OCI-LY7 (cell line): ENCODE results near the gene SLC66A2. TPM values are rescaled to one million over a fixed set of nuclear protein-coding genes. Genes with fewer than 3 reads are reported as not detected.

Experiments
- BruUV-seq: library from RNA; stranded (reverse); fragments of 400-500 nt; replicated peaks from 2 replicates; lab custom pipeline; 2021; lab: Mats Ljungman, UMichigan
- CTCF ChIA-PET: fragments of 300-600 bp; sonication (Branson Sonifier 250); formaldehyde crosslinking; loops from one replicate; lab custom pipeline; 2022; ENCODE audit warnings: antibody characterized with exemption; ENCODE audit not compliant: unreplicated experiment; lab: Charles Lee
- POLR2A ChIA-PET: fragments of 300-600 bp; sonication (Branson Sonifier 250); formaldehyde crosslinking; loops from one replicate; lab custom pipeline; 2022; ENCODE audit warnings: antibody characterized with exemption; lab: Charles Lee
- DNase-seq: peaks from one replicate; pipeline ENCODE4 v3.0.0-alpha.2; 2015; ENCODE audit warnings: low spot score
- H2AFZ ChIP-seq: fragments of 200-600 bp; sonication (generic), shearing (Covaris generic); 2 replicates; pipeline ENCODE4 v1.6.1; 2014; ENCODE audit warnings: mild to moderate bottlenecking, antibody characterized with exemption, low read length, moderate library complexity
- H3K27ac ChIP-seq: fragments of 200-600 bp; sonication (generic); 2 replicates; pipeline ENCODE4 v1.5.1; 2014; ENCODE audit warnings: mixed run types, low read depth, mild to moderate bottlenecking, moderate library complexity, low read length, inconsistent platforms; ENCODE audit not compliant: poor library complexity, severe bottlenecking
- H3K36me3 ChIP-seq: fragments of 200-600 bp; sonication (generic); 2 replicates; pipeline ENCODE4 v1.6.1; 2014; ENCODE audit warnings: mild to moderate bottlenecking, antibody characterized with exemption, low read length, moderate library complexity, mixed read lengths; ENCODE audit not compliant: insufficient read depth
- H3K4me1 ChIP-seq: fragments of 200-600 bp; sonication (generic); 2 replicates; pipeline ENCODE4 v1.5.1; 2014; ENCODE audit warnings: mild to moderate bottlenecking, low read length; ENCODE audit not compliant: insufficient read depth, poor library complexity, severe bottlenecking
- H3K4me2 ChIP-seq: fragments of 200-600 bp; sonication (generic); 2 replicates; pipeline ENCODE4 v1.6.1; 2014; ENCODE audit warnings: mild to moderate bottlenecking, low read length
- H3K4me3 ChIP-seq: fragments of 200-600 bp; sonication (generic); 2 replicates; pipeline ENCODE4 v1.5.1; 2014; ENCODE audit warnings: mild to moderate bottlenecking, low read depth, low read length; ENCODE audit not compliant: poor library complexity, severe bottlenecking
- H3K79me2 ChIP-seq: fragments of 200-600 bp; sonication (generic); 2 replicates; pipeline ENCODE4 v1.6.1; 2016; ENCODE audit warnings: low read depth, mild to moderate bottlenecking, low read length, moderate library complexity, mixed read lengths; ENCODE audit not compliant: insufficient read depth
- H3K9me2 ChIP-seq: fragments of 200-600 bp; sonication (generic); 2 replicates; pipeline ENCODE4 v1.6.1; 2016; ENCODE audit warnings: mild to moderate bottlenecking, low read length, mixed read lengths; ENCODE audit not compliant: insufficient read depth
- H3K9me3 ChIP-seq: fragments of 200-600 bp; sonication (generic); 2 replicates; pipeline ENCODE4 v1.6.1; 2014; ENCODE audit warnings: mild to moderate bottlenecking, mixed run types, low read length, mixed read lengths
- H4K20me1 ChIP-seq: fragments of 200-600 bp; sonication (generic); 2 replicates; pipeline ENCODE4 v1.6.1; 2014; ENCODE audit warnings: mild to moderate bottlenecking, antibody characterized with exemption, low read length, moderate library complexity, mixed read lengths; ENCODE audit not compliant: insufficient read depth
- CTCF ChIP-seq: fragments of 200-600 bp; sonication (generic); conservative IDR thresholded peaks from 2 replicates; pipeline ENCODE4 v1.5.1; 2014; ENCODE audit warnings: mild to moderate bottlenecking, antibody characterized with exemption, low read length, moderate library complexity, mixed read lengths
- EZH2phosphoT487 ChIP-seq: fragments of 200-600 bp; sonication (generic); IDR thresholded peaks from 2 replicates; pipeline ENCODE4 v1.6.1; 2018; ENCODE audit warnings: low read depth, borderline replicate concordance, mild to moderate bottlenecking, mixed run types, antibody characterized with exemption, low read length, moderate library complexity, mixed read lengths
- intact Hi-C: fragments of 100-400 bp; cut with micrococcal nuclease; formaldehyde crosslinking; loops from one replicate; pipeline ENCODE4 v1.10.0; 2022; ENCODE audit not compliant: unreplicated experiment
- total RNA-seq, 2 experiments: library from RNA; depleted of rRNA in 1 of 2; stranded (reverse); fragments of >200 nt in 1 of 2; shearing (Covaris generic) in 1 of 2; gene quantifications; 2 replicates each; pipeline ENCODE4 v1.2.3, GENCODE V29; 2014 to 2022

SLC66A2 gene
- total RNA-seq, 2 experiments from 2014 or later: 14.5 to 17.9 TPM

GRCh38 chr18:79862562-79862961, 88.9 kb downstream of the SLC66A2 start:
- no peaks in the 10 kb centered on the region for H3K36me3 ChIP-seq
- no peak overlapping the region for H3K4me2 ChIP-seq
- no peak for DNase-seq
- no peaks in the 10 kb centered on the region for H3K9me3 ChIP-seq
- H3K4me3 ChIP-seq: no peak overlapping the region
- no peaks in the 10 kb centered on the region for H3K4me1 ChIP-seq
- POLR2A ChIA-PET: no interaction called here
- H2AFZ ChIP-seq: no peak overlapping the region
- H3K27ac ChIP-seq: no peak overlapping the region
- intact Hi-C loops: no loop called here
- no TSS peak for BruUV-seq
- H3K9me2 ChIP-seq: no peaks in the 10 kb centered on the region
- H4K20me1 ChIP-seq: no peaks in the 10 kb centered on the region
- no peaks in the 10 kb centered on the region for H3K79me2 ChIP-seq
- TF ChIP-seq EZH2phosphoT487: no peak
- no peak for TF ChIP-seq CTCF
- CTCF ChIA-PET: no interaction called here

GRCh38 chr18:79861687-79862086, 89.8 kb downstream of the SLC66A2 start:
- Histone ChIP-seq H3K79me2 (no peaks in the 10 kb centered on the region), H3K36me3 (no peaks in the 10 kb centered on the region), H3K4me3 (no peak overlapping the region), H2AFZ (no peak overlapping the region), H3K4me1 (no peaks in the 10 kb centered on the region), H3K4me2 (no peak overlapping the region), H3K9me3 (no peaks in the 10 kb centered on the region), H4K20me1 (no peaks in the 10 kb centered on the region), H3K9me2 (no peaks in the 10 kb centered on the region), H3K27ac (no peak overlapping the region)
- CTCF ChIA-PET: interaction anchor here (0.5 kb wide), 1 partner anchor 172 kb away, joined by 10 read pairs; the partner anchor contains the start of gene RBFA
- intact Hi-C loops: no loop called here
- TF ChIP-seq CTCF (no peak), EZH2phosphoT487 (no peak)
- DNase-seq: no peak
- BruUV-seq: no TSS peak
- POLR2A ChIA-PET: interaction anchor here (0.7 kb wide), 1 partner anchor 203 kb away, joined by 3 read pairs; no protein-coding TSS in a partner anchor

- no peaks in the 10 kb centered on the region for H4K20me1 ChIP-seq
- no peaks in the 10 kb centered on the region for H3K9me3 ChIP-seq
- ChIA-PET CTCF (no interaction called here), POLR2A (interaction anchor here (0.6 to 0.7 kb wide), 2 partner anchors 12 to 154 kb away, joined by 3 to 5 read pairs; no protein-coding TSS in a partner anchor)
- BruUV-seq: no TSS peak
- TF ChIP-seq CTCF: no peak
- no peak for TF ChIP-seq EZH2phosphoT487
- no peaks in the 10 kb centered on the region for H3K4me1 ChIP-seq
- no peaks in the 10 kb centered on the region for H3K36me3 ChIP-seq
- H3K79me2 ChIP-seq: no peaks in the 10 kb centered on the region
- no peak overlapping the region for H3K4me3 ChIP-seq
- intact Hi-C loops: no loop called here
- no peak overlapping the region for H3K27ac ChIP-seq
- no peaks in the 10 kb centered on the region for H3K9me2 ChIP-seq
- no peak overlapping the region for H3K4me2 ChIP-seq
- no peak overlapping the region for H2AFZ ChIP-seq
- DNase-seq: no peak
These were observed 92.1 kb downstream of the SLC66A2 start for GRCh38 chr18:79859314-79859713.
